Loucy (cell line): ENCODE measurements around the gene PLEK2.

ENCODE experiments used
- H2AFZ ChIP-seq: fragments of 200-600 bp; sonication (generic); 2 replicates; pipeline ENCODE4 v1.6.0; 2016; ENCODE audit warnings: antibody characterized with exemption, mild to moderate bottlenecking, low read length, moderate library complexity
- H3F3A ChIP-seq: fragments of 200-600 bp; 2 replicates; pipeline ENCODE4 v1.6.0; 2016; ENCODE audit warnings: antibody characterized with exemption, low read depth, mild to moderate bottlenecking
- H3K27me3 ChIP-seq: fragments of 200-600 bp; sonication (generic); 2 replicates; pipeline ENCODE4 v1.6.1; 2014; ENCODE audit warnings: low read length, mild to moderate bottlenecking; ENCODE audit not compliant: insufficient read depth, poor library complexity, severe bottlenecking
- H3K36me3 ChIP-seq: fragments of 200-600 bp; sonication (generic); 2 replicates; pipeline ENCODE4 v1.6.1; 2016; ENCODE audit warnings: low read length; ENCODE audit not compliant: insufficient read depth
- H3K4me1 ChIP-seq: fragments of 200-600 bp; sonication (generic); 2 replicates; pipeline ENCODE4 v1.5.1; 2014; ENCODE audit warnings: low read length, mild to moderate bottlenecking; ENCODE audit not compliant: insufficient read depth, poor library complexity, severe bottlenecking
- H3K4me2 ChIP-seq: fragments of 200-600 bp; sonication (generic); 2 replicates; pipeline ENCODE4 v1.6.0; 2014; ENCODE audit warnings: antibody characterized with exemption, low read length, low read depth, mild to moderate bottlenecking; ENCODE audit not compliant: poor library complexity, severe bottlenecking
- H3K4me3 ChIP-seq: fragments of 200-600 bp; sonication (generic); 2 replicates; pipeline ENCODE4 v1.5.1; 2014; ENCODE audit warnings: low read length, mild to moderate bottlenecking, mixed read lengths; ENCODE audit not compliant: poor library complexity, severe bottlenecking
- H3K79me2 ChIP-seq: fragments of 200-600 bp; sonication (generic); 2 replicates; pipeline ENCODE4 v1.6.1; 2014; ENCODE audit warnings: low read length; ENCODE audit not compliant: insufficient read depth
- H3K9ac ChIP-seq: fragments of 200-600 bp; sonication (generic); 2 replicates; pipeline ENCODE4 v1.6.0; 2014; ENCODE audit warnings: mild to moderate bottlenecking, low read depth, low read length, moderate library complexity; ENCODE audit not compliant: poor library complexity, severe bottlenecking
- H3K9me2 ChIP-seq: fragments of 200-600 bp; sonication (generic); replicated peaks from 2 replicates; pipeline ENCODE4 v1.6.1; 2016; ENCODE audit warnings: low read depth, low read length, mixed read lengths
- H3K9me3 ChIP-seq: fragments of 200-600 bp; sonication (generic); 2 replicates; pipeline ENCODE4 v1.6.1; 2014; ENCODE audit warnings: mild to moderate bottlenecking, antibody characterized with exemption, low read length, low read depth; ENCODE audit not compliant: insufficient read depth
- H4K20me1 ChIP-seq: fragments of 200-600 bp; sonication (generic); 2 replicates; pipeline ENCODE4 v1.6.0; 2014; ENCODE audit warnings: antibody characterized with exemption, low read length, mild to moderate bottlenecking; ENCODE audit not compliant: insufficient read depth, poor library complexity, severe bottlenecking
- CTCF ChIP-seq: fragments of 200-600 bp; sonication (generic); conservative IDR thresholded peaks from 2 replicates; pipeline ENCODE4 v1.5.1; 2014; ENCODE audit warnings: mild to moderate bottlenecking, antibody characterized with exemption, low read length
- EZH2phosphoT487 ChIP-seq: fragments of 200-600 bp; IDR thresholded peaks from 2 replicates; pipeline ENCODE4 v1.6.1; 2018; ENCODE audit warnings: antibody characterized with exemption, mild to moderate bottlenecking, moderate library complexity, borderline replicate concordance

PLEK2 gene

GRCh38 chr14:67395086-67395875, 16.7 kb downstream of the PLEK2 start:
- H3K9me2 ChIP-seq: no peaks in the 10 kb centered on the region
- no peaks in the 10 kb centered on the region for H4K20me1 ChIP-seq
- no peak overlapping the region for H3K4me3 ChIP-seq
- no peaks in the 10 kb centered on the region for H3K9me3 ChIP-seq
- H3K4me2 ChIP-seq: no peak overlapping the region
- H3K4me1 ChIP-seq: peaks cover 11% of the 10 kb centered on the region
- no peaks in the 10 kb centered on the region for H3K27me3 ChIP-seq
- TF ChIP-seq CTCF: no peak
- TF ChIP-seq EZH2phosphoT487: no peak
- no peaks in the 10 kb centered on the region for H3K79me2 ChIP-seq
- H3F3A ChIP-seq: no peaks in the 10 kb centered on the region
- no peak overlapping the region for H3K9ac ChIP-seq
- H3K36me3 ChIP-seq: no peaks in the 10 kb centered on the region
- H2AFZ ChIP-seq: no peak overlapping the region

DNA sequence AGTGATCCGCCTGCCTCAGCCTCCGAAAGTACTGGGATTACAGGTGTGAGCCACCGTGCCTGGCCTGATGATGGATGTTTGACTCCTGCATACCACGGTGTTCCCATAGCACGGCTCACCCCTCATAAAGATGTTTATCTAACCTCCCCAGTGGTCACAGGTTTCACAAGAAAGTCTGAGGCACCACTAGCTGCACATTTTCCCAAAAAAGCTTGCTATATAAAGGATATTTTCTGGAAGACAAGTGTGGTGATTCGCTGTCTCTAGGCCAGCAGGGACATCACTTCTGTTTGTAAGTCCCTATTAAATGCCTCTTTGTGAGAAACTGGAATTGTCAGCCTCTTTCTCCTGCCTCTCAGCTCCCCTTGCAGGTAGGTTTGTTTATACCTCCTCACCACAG, 18.3 kb downstream of the PLEK2 start:
- no peaks in the 10 kb centered on the region for H3K79me2 ChIP-seq
- no peaks in the 10 kb centered on the region for H3K9me3 ChIP-seq
- no peaks in the 10 kb centered on the region for H3K36me3 ChIP-seq
- no peak overlapping the region for H2AFZ ChIP-seq
- peaks cover 11% of the 10 kb centered on the region for H3K4me1 ChIP-seq
- TF ChIP-seq EZH2phosphoT487 (no peak), CTCF (no peak)
- H3K27me3 ChIP-seq: no peaks in the 10 kb centered on the region
- no peaks in the 10 kb centered on the region for H3F3A ChIP-seq
- H3K9ac ChIP-seq: no peak overlapping the region
- H3K4me2 ChIP-seq: no peak overlapping the region
- no peak overlapping the region for H3K4me3 ChIP-seq
- no peaks in the 10 kb centered on the region for H3K9me2 ChIP-seq
- no peaks in the 10 kb centered on the region for H4K20me1 ChIP-seq

DNA sequence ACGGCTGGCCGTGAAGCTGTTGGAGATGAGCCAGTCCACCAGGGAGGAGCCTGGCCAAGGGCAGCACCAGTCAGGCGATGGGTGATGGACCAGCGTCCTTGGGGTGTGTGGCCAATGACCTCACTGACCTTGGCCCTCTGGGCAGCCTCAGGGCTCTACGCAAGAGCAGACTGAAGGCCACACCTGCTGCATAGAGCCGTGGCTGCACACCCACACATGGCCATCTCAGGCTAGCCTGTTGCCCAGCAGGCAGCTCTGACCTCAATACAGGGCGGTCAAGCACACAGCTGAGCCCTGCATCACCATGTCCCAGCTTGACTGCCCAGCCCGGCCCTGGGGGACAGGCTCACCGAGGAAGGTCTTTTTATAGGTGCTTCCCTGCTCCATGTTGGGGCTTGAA, 19.2 kb downstream of the PLEK2 start:
- H3K36me3 ChIP-seq: no peaks in the 10 kb centered on the region
- no peak overlapping the region for H3K4me2 ChIP-seq
- no peaks in the 10 kb centered on the region for H3F3A ChIP-seq
- H3K27me3 ChIP-seq: no peaks in the 10 kb centered on the region
- no peaks in the 10 kb centered on the region for H4K20me1 ChIP-seq
- H3K9me3 ChIP-seq: no peaks in the 10 kb centered on the region
- no peak overlapping the region for H3K4me3 ChIP-seq
- H3K79me2 ChIP-seq: no peaks in the 10 kb centered on the region
- H3K4me1 ChIP-seq: peaks cover 11% of the 10 kb centered on the region
- TF ChIP-seq CTCF: no peak
- TF ChIP-seq EZH2phosphoT487: no peak
- H3K9ac ChIP-seq: no peak overlapping the region
- H3K9me2 ChIP-seq: no peaks in the 10 kb centered on the region
- H2AFZ ChIP-seq: no peak overlapping the region
